ENCODE measurements around the gene ELF3. TPM values are rescaled to one million over a fixed set of nuclear protein-coding genes. Genes with fewer than 3 reads are reported as not detected.
"Not testable (repeated sequence)": the region's sequence is repeated elsewhere in the genome, so short reads cannot be mapped to it uniquely, and the experiment has no call there.

ELF3 gene
- total RNA-seq, 1 donor from 2014 or later: 2.7 TPM

GRCh38 chr1:202047977-202048376 is 37.6 kb downstream of the ELF3 start:
- Mint-ChIP-seq H3K4me3 (no peak overlapping the region), H3K36me3 (no peaks in the 10 kb centered on the region), H3K27me3 (ENCODE audit: insufficient read depth, low read depth) (peaks cover 2% of the 10 kb centered on the region), H3K4me1 (peaks cover 2% of the 10 kb centered on the region), H3K27ac (no peak overlapping the region), H3K9me3 (no peaks in the 10 kb centered on the region)
- Histone ChIP-seq H3K9me3 (ENCODE audit: low read depth) (no peaks in the 10 kb centered on the region), H3F3A (ENCODE audit: low read depth) (no peaks in the 10 kb centered on the region), H3K4me3 (no peak overlapping the region), H3K9ac (no peak overlapping the region), H4K20me1 (ENCODE audit: low read depth) (no peaks in the 10 kb centered on the region), H3K36me3 (no peaks in the 10 kb centered on the region), H3K4me2 (no peak overlapping the region), H2AFZ (replicated peaks) (no peak overlapping the region), H3K4me1 (no peaks in the 10 kb centered on the region), H3K27me3 (no peaks in the 10 kb centered on the region), H3K27ac (no peak overlapping the region), H3K79me2 (ENCODE audit: low read depth) (no peaks in the 10 kb centered on the region)
- TF ChIP-seq EZH2phosphoT487 (IDR thresholded peaks at IDR 0.05) (no peak), EZH2 (IDR thresholded peaks at IDR 0.05) (no peak), CTCF (IDR thresholded peaks at IDR 0.05) (no peak)
- no peak for DNase-seq (ENCODE audit: low spot score)

GRCh38 chr1:202049129-202049528 is 38.7 kb downstream of the ELF3 start:
- H3K4me1 ChIP-seq: no peaks in the 10 kb centered on the region
- H3K4me3 ChIP-seq: no peak overlapping the region
- H3K4me2 ChIP-seq: no peak overlapping the region
- no peaks in the 10 kb centered on the region for H3K9me3 ChIP-seq (ENCODE audit: low read depth)
- Mint-ChIP-seq H3K27ac (no peak overlapping the region), H3K36me3 (no peaks in the 10 kb centered on the region), H3K9me3 (no peaks in the 10 kb centered on the region), H3K27me3 (ENCODE audit: insufficient read depth, low read depth) (peaks cover 2% of the 10 kb centered on the region), H3K4me3 (no peak overlapping the region), H3K4me1 (no peaks in the 10 kb centered on the region)
- no peaks in the 10 kb centered on the region for H3K79me2 ChIP-seq (ENCODE audit: low read depth)
- no peak for DNase-seq (ENCODE audit: low spot score)
- no peak overlapping the region for H2AFZ ChIP-seq (replicated peaks)
- no peaks in the 10 kb centered on the region for H3K27me3 ChIP-seq
- no peak overlapping the region for H3K9ac ChIP-seq
- H3K36me3 ChIP-seq: no peaks in the 10 kb centered on the region
- H4K20me1 ChIP-seq (ENCODE audit: low read depth): no peaks in the 10 kb centered on the region
- TF ChIP-seq EZH2 (IDR thresholded peaks at IDR 0.05) (no peak), EZH2phosphoT487 (IDR thresholded peaks at IDR 0.05) (no peak), CTCF (IDR thresholded peaks at IDR 0.05) (no peak)
- no peaks in the 10 kb centered on the region for H3F3A ChIP-seq (ENCODE audit: low read depth)
- no peak overlapping the region for H3K27ac ChIP-seq

- no peaks in the 10 kb centered on the region for H3K9me3 ChIP-seq (ENCODE audit: low read depth)
- H3K4me3 Mint-ChIP-seq: no peak overlapping the region
Measured at GRCh38 chr1:202054094-202054493, 43.7 kb downstream of the ELF3 start.

DNA sequence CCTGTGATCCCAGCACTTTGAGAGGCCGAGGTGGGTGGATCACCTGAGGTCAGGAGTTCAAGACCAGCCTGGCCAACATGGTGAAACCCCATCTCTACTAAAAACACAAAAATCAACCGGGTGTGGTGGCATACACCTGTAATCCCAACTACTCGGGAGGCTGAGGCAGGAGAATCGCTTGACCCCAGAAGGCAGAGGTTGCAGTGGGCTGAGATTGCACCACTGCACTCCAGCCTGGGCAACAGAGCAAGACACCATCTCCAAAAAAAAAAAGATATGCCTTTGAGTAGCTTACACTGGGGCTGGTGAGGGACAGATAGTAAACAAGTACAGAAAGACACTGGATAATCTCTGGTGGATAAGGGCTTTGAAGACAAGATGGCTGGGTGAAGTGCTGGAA is 44.3 kb downstream of the ELF3 start:
- H3K9me3 Mint-ChIP-seq; H3F3A ChIP-seq (ENCODE audit: low read depth); H3K27me3 Mint-ChIP-seq (ENCODE audit: insufficient read depth, low read depth); H3K4me1 Mint-ChIP-seq; DNase-seq (ENCODE audit: low spot score); H3K4me3 ChIP-seq; H3K36me3 ChIP-seq; H3K4me2 ChIP-seq; H3K4me1 ChIP-seq; H3K79me2 ChIP-seq (ENCODE audit: low read depth); H3K36me3 Mint-ChIP-seq; H3K27ac Mint-ChIP-seq; H2AFZ ChIP-seq (replicated peaks); H3K27me3 ChIP-seq; H3K9ac ChIP-seq; H3K9me3 ChIP-seq (ENCODE audit: low read depth); H4K20me1 ChIP-seq (ENCODE audit: low read depth); H3K4me3 Mint-ChIP-seq; H3K27ac ChIP-seq: not testable (repeated sequence)

More at GRCh38 chr1:202054094-202054493, 43.7 kb downstream of the ELF3 start:
- Histone ChIP-seq H3K4me1 (no peaks in the 10 kb centered on the region), H3F3A (ENCODE audit: low read depth) (no peaks in the 10 kb centered on the region), H2AFZ (replicated peaks) (no peak overlapping the region), H4K20me1 (ENCODE audit: low read depth) (no peaks in the 10 kb centered on the region), H3K4me2 (no peak overlapping the region), H3K9ac (no peak overlapping the region), H3K27ac (no peak overlapping the region), H3K36me3 (no peaks in the 10 kb centered on the region), H3K79me2 (ENCODE audit: low read depth) (no peaks in the 10 kb centered on the region), H3K4me3 (no peak overlapping the region), H3K27me3 (no peaks in the 10 kb centered on the region)
- Mint-ChIP-seq H3K9me3 (no peaks in the 10 kb centered on the region), H3K4me1 (peaks cover 3% of the 10 kb centered on the region), H3K27me3 (ENCODE audit: insufficient read depth, low read depth) (peaks cover 3% of the 10 kb centered on the region), H3K36me3 (no peaks in the 10 kb centered on the region), H3K27ac (no peak overlapping the region)
- TF ChIP-seq EZH2phosphoT487 (IDR thresholded peaks at IDR 0.05) (no peak), CTCF (IDR thresholded peaks at IDR 0.05) (no peak), EZH2 (IDR thresholded peaks at IDR 0.05) (no peak)
- no peak for DNase-seq (ENCODE audit: low spot score)

All from neural progenitor cell (in vitro differentiated cells).